ENCODE data around the gene ABTB1.

Gene ABTB1

DNA sequence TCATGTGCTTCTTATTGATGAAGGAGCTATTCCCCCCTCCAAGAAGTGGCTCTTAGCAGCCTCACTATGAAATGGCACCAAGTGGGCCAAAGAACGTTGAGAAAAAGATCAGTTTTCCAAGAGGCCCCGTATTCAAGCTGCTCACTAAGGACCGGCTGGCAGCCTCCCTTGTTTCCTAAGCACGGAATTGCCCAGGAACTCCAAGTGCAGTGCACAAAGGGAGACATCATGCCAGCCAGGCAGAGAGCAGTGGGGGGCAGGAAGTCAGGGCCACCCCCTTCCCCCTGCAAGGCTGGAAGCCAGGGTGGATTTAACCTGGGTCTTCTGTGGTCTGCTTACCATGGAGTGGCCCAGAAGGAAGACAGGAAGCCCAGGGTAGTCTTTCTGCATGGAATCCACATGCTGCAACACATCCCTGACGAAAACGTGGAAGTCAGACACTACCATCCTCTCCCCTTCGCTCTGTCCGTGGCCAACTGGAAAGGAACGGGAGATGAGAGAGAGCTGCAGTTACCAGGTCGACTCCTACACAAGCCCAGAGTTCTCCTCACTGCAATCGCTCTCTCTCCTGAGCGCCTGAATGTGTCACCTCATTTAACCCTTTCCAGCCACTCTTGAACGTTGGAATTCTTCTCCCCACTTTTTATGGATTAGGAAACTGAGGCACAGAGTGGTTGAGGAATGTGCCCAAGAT lies 49.5 kb downstream of the ABTB1 start:
- peak; percentile 57 for DNase-seq

DNA sequence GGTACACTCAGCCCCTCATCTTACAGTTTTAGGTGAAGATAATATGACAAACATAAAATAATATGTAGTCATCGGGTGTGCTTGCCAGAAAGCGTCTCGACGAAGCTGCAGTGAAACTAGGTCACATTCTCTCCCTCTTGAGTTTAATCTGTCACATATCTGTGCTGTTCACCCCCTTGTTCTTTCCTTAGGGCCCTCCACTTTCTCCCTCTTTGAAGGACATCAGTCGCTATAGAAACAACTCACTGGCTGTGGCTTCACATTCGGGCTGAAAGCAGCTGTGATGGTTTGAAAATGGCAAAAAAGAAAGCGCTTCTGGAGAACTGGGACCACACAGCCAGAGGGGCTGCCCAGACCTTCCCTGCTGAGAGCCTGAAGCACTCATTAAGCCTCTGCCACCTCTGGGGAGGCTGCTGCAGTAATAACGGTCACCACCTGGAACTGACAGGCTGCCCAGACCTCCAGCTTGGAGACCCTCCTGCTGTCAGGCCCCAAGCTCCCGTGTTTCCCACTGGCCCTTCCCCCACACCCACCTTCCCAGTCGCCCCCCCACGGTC lies 50.3 kb downstream of the ABTB1 start:
- DNase-seq, result peak; percentile 92

- no peak for DNase-seq
Observed at GRCh38 chr3:127726894-127727293, 54.1 kb downstream of the ABTB1 start.

GRCh38 chr3:127728417-127729015 lies 55.8 kb downstream of the ABTB1 start:
- no peak for DNase-seq

DNA sequence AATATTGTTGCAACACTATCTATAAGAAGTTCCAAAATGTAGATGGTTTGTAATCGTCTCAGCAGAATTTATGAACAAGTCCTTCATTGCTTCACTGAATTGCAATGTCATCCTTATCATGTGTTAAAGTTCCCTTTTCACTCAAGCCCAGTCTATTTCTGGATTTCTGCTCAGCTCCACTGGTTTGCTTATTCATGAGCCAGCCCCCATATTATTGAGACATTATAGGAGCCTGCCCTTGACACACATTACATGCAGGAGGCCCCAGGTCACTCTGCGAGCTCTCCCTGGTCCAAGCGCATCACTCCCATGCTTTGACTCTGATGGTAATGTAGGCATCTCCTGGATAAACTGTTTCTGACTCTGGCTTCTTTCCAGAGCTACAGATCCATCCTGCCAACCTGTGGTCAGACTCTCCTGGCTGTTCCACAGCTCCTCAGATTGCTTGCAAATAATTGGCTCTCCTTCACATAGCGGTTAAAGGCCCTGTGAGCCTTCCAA lies 56.9 kb downstream of the ABTB1 start:
- DNase-seq, result no peak

- no peak for DNase-seq
Observed at GRCh38 chr3:127730171-127730570, 57.4 kb downstream of the ABTB1 start.

Data from eye (tissue), 1 donor.